ENCODE results near the gene FBXO17.

Gene FBXO17

DNA sequence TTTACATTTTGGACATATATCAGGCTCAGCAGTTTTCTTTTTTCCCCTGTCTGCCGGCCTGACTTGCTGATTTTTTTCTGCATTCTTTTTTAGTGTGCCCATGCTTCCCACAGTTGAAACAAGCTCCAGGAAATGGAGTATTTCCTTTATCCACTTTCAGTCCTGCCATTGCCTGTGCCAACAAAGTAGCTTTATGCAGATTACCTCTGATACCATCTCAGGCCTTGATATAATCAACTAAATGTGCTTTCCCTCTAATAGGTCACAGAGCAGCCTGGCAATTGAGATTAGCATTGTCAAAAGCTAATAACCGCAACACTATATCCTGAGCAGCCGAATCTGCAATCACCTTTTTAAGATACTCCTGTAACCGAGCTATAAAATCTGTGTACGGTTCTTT is 35.6 kb downstream of the FBXO17 start:
- Histone ChIP-seq H2BK120ac (ENCODE audit: low read depth, low read length) (no peak overlapping the region), H2BK5ac (ENCODE audit: low read length) (no peak overlapping the region), H3K4me3 (ENCODE audit: low read length) (no peak overlapping the region), H3K27ac (ENCODE audit: low read depth, low read length) (no peak overlapping the region), H3K79me2 (ENCODE audit: control insufficient read depth, insufficient read depth, low read length) (no peaks in the 10 kb centered on the region), H4K5ac (ENCODE audit: low read length) (no peak overlapping the region), H3K79me1 (ENCODE audit: low read length) (no peaks in the 10 kb centered on the region), H3K18ac (ENCODE audit: low read length) (no peak overlapping the region), H3K56ac (ENCODE audit: low read length) (no peak overlapping the region), H3K9ac (ENCODE audit: low read length) (no peak overlapping the region), H2AK5ac (ENCODE audit: low read length) (no peak overlapping the region), H3K27me3 (ENCODE audit: insufficient read depth, low read length, poor library complexity) (no peaks in the 10 kb centered on the region), H4K8ac (ENCODE audit: low read depth, low read length) (no peak overlapping the region), H3K36me3 (ENCODE audit: control insufficient read depth, insufficient read depth, low read length) (peaks cover 1% of the 10 kb centered on the region), H3K4me1 (ENCODE audit: control insufficient read depth, low read depth, low read length) (no peaks in the 10 kb centered on the region), H3K4ac (ENCODE audit: low read depth, low read length) (no peak overlapping the region), H2BK15ac (replicated peaks; ENCODE audit: low read depth) (no peak overlapping the region), H3K23ac (ENCODE audit: low read length) (no peak overlapping the region), H3K4me2 (ENCODE audit: low read length) (no peak overlapping the region)
- no CpG with 5 or more reads among the region's 5 CpGs for WGBS (ENCODE audit: extremely low coverage, insufficient coverage, low lambda C conversion rate)
- DNase-seq: no peak

DNA sequence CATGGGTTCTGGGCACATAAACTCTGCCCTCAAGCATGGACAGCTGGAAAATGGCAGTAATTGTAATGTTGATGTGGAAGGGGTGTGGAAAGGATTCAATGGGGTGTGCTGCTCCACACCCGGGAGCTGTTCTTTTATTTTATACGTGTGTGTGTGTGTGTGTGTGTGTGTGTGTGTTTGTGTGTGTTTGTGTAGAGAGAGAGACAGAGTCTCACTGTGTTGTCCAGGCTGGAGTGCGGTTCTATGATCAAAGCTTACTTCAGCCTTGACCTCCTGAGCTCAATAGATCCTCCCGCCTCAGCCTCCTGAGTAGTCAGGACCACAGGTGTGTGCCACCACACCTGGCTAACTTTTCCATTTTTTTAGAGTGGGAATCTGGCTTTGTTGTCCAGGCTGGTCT is 42.0 kb downstream of the FBXO17 start:
- no peak overlapping the region for H3K4me2 ChIP-seq (ENCODE audit: low read length)
- DNase-seq: no peak
- peaks cover 12% of the 10 kb centered on the region for H3K79me1 ChIP-seq (ENCODE audit: low read length)
- H4K5ac ChIP-seq (ENCODE audit: low read length): no peak overlapping the region
- H3K4me1 ChIP-seq (ENCODE audit: control insufficient read depth, low read depth, low read length): peaks cover 2% of the 10 kb centered on the region
- H4K8ac ChIP-seq (ENCODE audit: low read depth, low read length): no peak overlapping the region
- no CpG with 5 or more reads among the region's 4 CpGs for WGBS (ENCODE audit: extremely low coverage, insufficient coverage, low lambda C conversion rate)
- H3K27ac ChIP-seq (ENCODE audit: low read depth, low read length): no peak overlapping the region
- H2BK15ac ChIP-seq (replicated peaks; ENCODE audit: low read depth): no peak overlapping the region
- no peak overlapping the region for H3K23ac ChIP-seq (ENCODE audit: low read length)
- H3K56ac ChIP-seq (ENCODE audit: low read length): no peak overlapping the region
- peaks cover 1% of the 10 kb centered on the region for H3K36me3 ChIP-seq (ENCODE audit: control insufficient read depth, insufficient read depth, low read length)
- H3K4ac ChIP-seq (ENCODE audit: low read depth, low read length): no peak overlapping the region
- H3K18ac ChIP-seq (ENCODE audit: low read length): no peak overlapping the region
- no peak overlapping the region for H2BK120ac ChIP-seq (ENCODE audit: low read depth, low read length)
- no peak overlapping the region for H3K4me3 ChIP-seq (ENCODE audit: low read length)
- no peak overlapping the region for H2BK5ac ChIP-seq (ENCODE audit: low read length)
- H2AK5ac ChIP-seq (ENCODE audit: low read length): no peak overlapping the region
- H3K27me3 ChIP-seq (ENCODE audit: insufficient read depth, low read length, poor library complexity): no peaks in the 10 kb centered on the region
- H3K79me2 ChIP-seq (ENCODE audit: control insufficient read depth, insufficient read depth, low read length): peaks cover 17% of the 10 kb centered on the region
- no peak overlapping the region for H3K9ac ChIP-seq (ENCODE audit: low read length)

DNA sequence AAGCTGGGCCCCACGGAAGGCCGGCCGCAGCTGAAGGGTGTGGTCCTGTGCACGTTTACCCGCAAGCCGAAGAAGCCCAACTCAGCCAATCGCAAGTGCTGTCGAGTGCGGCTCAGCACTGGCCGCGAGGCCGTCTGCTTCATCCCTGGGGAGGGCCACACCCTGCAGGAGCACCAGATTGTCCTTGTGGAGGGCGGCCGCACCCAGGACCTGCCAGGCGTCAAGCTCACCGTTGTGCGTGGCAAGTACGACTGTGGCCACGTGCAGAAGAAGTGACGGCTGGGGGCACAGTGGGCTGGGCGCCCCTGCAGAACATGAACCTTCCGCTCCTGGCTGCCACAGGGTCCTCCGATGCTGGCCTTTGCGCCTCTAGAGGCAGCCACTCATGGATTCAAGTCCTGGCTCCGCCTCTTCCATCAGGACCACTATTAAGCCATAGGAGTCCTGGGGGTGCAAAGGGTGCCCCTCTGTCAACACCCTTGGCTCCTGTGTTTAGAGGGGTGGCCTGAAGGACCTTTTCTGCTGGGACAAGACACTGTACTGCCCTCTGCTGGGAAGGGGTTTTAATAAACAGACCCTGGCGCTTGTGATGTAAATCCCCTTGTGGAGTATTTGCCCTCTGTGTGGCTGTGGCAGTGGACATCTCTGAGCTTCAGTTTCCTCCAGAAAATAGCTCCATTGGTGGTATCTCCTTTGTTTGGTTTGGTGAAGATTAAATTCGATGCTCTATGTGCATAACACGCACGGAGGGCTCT is 42.9 kb downstream of the FBXO17 start:
- H2BK15ac ChIP-seq (replicated peaks; ENCODE audit: low read depth): no peak overlapping the region
- no peak overlapping the region for H3K9ac ChIP-seq (ENCODE audit: low read length)
- no peak overlapping the region for H3K4me2 ChIP-seq (ENCODE audit: low read length)
- H4K5ac ChIP-seq (ENCODE audit: low read length): no peak overlapping the region
- no peak overlapping the region for H3K56ac ChIP-seq (ENCODE audit: low read length)
- H3K79me2 ChIP-seq (ENCODE audit: control insufficient read depth, insufficient read depth, low read length): peaks cover 17% of the 10 kb centered on the region
- no peak overlapping the region for H2BK5ac ChIP-seq (ENCODE audit: low read length)
- WGBS (ENCODE audit: extremely low coverage, insufficient coverage, low lambda C conversion rate): no CpG with 5 or more reads among the region's 29 CpGs
- H3K4me3 ChIP-seq (ENCODE audit: low read length): no peak overlapping the region
- no peak overlapping the region for H3K4ac ChIP-seq (ENCODE audit: low read depth, low read length)
- peak; percentile 67 for DNase-seq
- no peak overlapping the region for H3K18ac ChIP-seq (ENCODE audit: low read length)
- H3K27me3 ChIP-seq (ENCODE audit: insufficient read depth, low read length, poor library complexity): no peaks in the 10 kb centered on the region
- H3K27ac ChIP-seq (ENCODE audit: low read depth, low read length): no peak overlapping the region
- H4K8ac ChIP-seq (ENCODE audit: low read depth, low read length): no peak overlapping the region
- H3K36me3 ChIP-seq (ENCODE audit: control insufficient read depth, insufficient read depth, low read length): peaks cover 1% of the 10 kb centered on the region
- H2BK120ac ChIP-seq (ENCODE audit: low read depth, low read length): no peak overlapping the region
- H2AK5ac ChIP-seq (ENCODE audit: low read length): no peak overlapping the region
- H3K4me1 ChIP-seq (ENCODE audit: control insufficient read depth, low read depth, low read length): peaks cover 2% of the 10 kb centered on the region
- H3K79me1 ChIP-seq (ENCODE audit: low read length): peaks cover 12% of the 10 kb centered on the region
- no peak overlapping the region for H3K23ac ChIP-seq (ENCODE audit: low read length)

DNA sequence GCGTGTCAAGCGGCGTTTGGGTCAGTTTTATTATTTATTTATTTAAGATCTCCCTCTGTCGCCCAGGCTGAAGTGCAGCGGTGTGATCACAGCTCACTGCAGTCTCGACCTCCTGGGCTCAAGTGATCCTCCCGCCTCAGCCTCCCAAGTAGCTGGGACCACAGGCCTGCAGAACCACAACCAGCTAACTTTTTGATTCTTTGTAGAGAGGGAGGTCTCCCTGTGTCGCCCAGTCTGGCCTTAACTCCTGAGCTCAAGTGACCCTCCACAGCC is 44.1 kb downstream of the FBXO17 start:
- Histone ChIP-seq H4K8ac (ENCODE audit: low read depth, low read length) (no peak overlapping the region), H3K79me2 (ENCODE audit: control insufficient read depth, insufficient read depth, low read length) (peaks cover 17% of the 10 kb centered on the region), H2BK5ac (ENCODE audit: low read length) (no peak overlapping the region), H4K5ac (ENCODE audit: low read length) (no peak overlapping the region), H3K18ac (ENCODE audit: low read length) (no peak overlapping the region), H3K9ac (ENCODE audit: low read length) (peak overlapping the region; percentile 90), H3K23ac (ENCODE audit: low read length) (no peak overlapping the region), H3K36me3 (ENCODE audit: control insufficient read depth, insufficient read depth, low read length) (peaks cover 1% of the 10 kb centered on the region), H3K4ac (ENCODE audit: low read depth, low read length) (no peak overlapping the region), H2BK120ac (ENCODE audit: low read depth, low read length) (no peak overlapping the region), H3K56ac (ENCODE audit: low read length) (peak overlapping the region; percentile 97), H2BK15ac (replicated peaks; ENCODE audit: low read depth) (no peak overlapping the region), H3K4me3 (ENCODE audit: low read length) (peak overlapping the region; percentile 74), H2AK5ac (ENCODE audit: low read length) (peak overlapping the region; percentile 28), H3K79me1 (ENCODE audit: low read length) (peaks cover 12% of the 10 kb centered on the region), H3K27me3 (ENCODE audit: insufficient read depth, low read length, poor library complexity) (no peaks in the 10 kb centered on the region), H3K4me2 (ENCODE audit: low read length) (peak overlapping the region; percentile 88), H3K27ac (ENCODE audit: low read depth, low read length) (no peak overlapping the region), H3K4me1 (ENCODE audit: control insufficient read depth, low read depth, low read length) (peaks cover 2% of the 10 kb centered on the region)
- DNase-seq: no peak
- no CpG with 5 or more reads among the region's 8 CpGs for WGBS (ENCODE audit: extremely low coverage, insufficient coverage, low lambda C conversion rate)

DNA sequence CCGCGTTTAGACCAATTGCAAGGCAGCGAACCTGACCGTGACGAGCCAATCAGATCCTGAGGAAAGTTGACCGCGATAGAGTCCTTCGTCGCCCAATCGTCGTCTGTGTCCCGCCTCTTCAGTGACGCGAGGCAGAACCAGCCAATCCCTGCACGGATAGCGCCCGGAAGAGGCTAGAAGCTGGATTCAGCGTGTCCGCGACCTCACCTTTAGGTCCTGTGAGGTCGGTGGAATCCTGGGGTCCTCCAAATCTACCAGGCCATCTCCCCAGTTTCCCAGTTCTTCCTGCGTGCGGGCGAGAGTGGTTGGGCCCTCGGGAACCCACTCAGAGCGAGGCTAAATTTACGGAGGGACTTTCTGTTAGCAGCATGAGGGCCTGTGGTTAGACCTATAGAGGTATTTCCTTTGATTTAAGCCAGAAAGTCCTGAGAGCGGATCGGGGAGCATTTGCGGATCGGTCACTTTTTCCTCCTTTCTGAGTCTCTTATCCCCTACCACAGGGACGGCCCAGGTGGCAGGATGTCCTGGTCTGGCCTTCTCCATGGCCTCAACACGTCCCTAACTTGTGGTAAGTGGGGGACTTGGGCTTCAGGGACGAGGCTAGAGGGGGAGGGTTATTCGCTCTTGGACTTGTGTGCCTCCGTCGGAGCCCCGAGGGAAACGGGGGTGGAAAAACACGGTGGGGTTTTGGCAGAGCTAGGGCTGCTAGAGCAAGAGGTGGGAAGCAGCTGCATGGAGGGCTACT is 44.6 kb downstream of the FBXO17 start, which contains the start of gene MRPS12:
TSS of gene MRPS12 (plus strand) at position 169 of the 745 bp plus-strand sequence. CDS start at position 520, 351 bp downstream.
- DNase-seq: peak; percentile 100

More for the DNA sequence above, 44.6 kb downstream of the FBXO17 start, which contains the start of gene MRPS12:
- H3K79me2 ChIP-seq (ENCODE audit: control insufficient read depth, insufficient read depth, low read length): peaks cover 17% of the 10 kb centered on the region
- H3K79me1 ChIP-seq (ENCODE audit: low read length): peaks cover 12% of the 10 kb centered on the region
- H2BK5ac ChIP-seq (ENCODE audit: low read length): peak within 1 kb of the TSS; percentile 66
- peak within 1 kb of the TSS; percentile 51 for H3K23ac ChIP-seq (ENCODE audit: low read length)
- H4K5ac ChIP-seq (ENCODE audit: low read length): peak within 1 kb of the TSS; percentile 33
- peak within 1 kb of the TSS; percentile 77 for H3K27ac ChIP-seq (ENCODE audit: low read depth, low read length)
- peak within 1 kb of the TSS; percentile 55 for H3K18ac ChIP-seq (ENCODE audit: low read length)
- H3K4me3 ChIP-seq (ENCODE audit: low read length): peak within 1 kb of the TSS; percentile 88
- no peak within 1 kb of the TSS for H2BK15ac ChIP-seq (replicated peaks; ENCODE audit: low read depth)
- H3K4ac ChIP-seq (ENCODE audit: low read depth, low read length): no peak within 1 kb of the TSS
- H3K9ac ChIP-seq (ENCODE audit: low read length): peak within 1 kb of the TSS; percentile 92
- H3K4me2 ChIP-seq (ENCODE audit: low read length): peak within 1 kb of the TSS; percentile 88
- H2AK5ac ChIP-seq (ENCODE audit: low read length): peak within 1 kb of the TSS; percentile 28
- peaks cover 3% of the 10 kb centered on the region for H3K36me3 ChIP-seq (ENCODE audit: control insufficient read depth, insufficient read depth, low read length)
- no peak within 1 kb of the TSS for H2BK120ac ChIP-seq (ENCODE audit: low read depth, low read length)
- H3K4me1 ChIP-seq (ENCODE audit: control insufficient read depth, low read depth, low read length): peaks cover 2% of the 10 kb centered on the region
- peak within 1 kb of the TSS; percentile 97 for H3K56ac ChIP-seq (ENCODE audit: low read length)
- H4K8ac ChIP-seq (ENCODE audit: low read depth, low read length): peak within 1 kb of the TSS; percentile 87
- H3K27me3 ChIP-seq (ENCODE audit: insufficient read depth, low read length, poor library complexity): no peaks in the 10 kb centered on the region
- no CpG with 5 or more reads among the region's 40 CpGs for WGBS (ENCODE audit: extremely low coverage, insufficient coverage, low lambda C conversion rate)
